Breast epithelium (tissue), 3 donors: ENCODE measurements around the gene FAM124A.

Experiments used
- POLR2A ChIP-seq: fragments of 450-650 bp; IDR thresholded peaks from one replicate; pipeline ENCODE4 v1.6.1; 2016; ENCODE audit warnings: antibody characterized with exemption, mild to moderate bottlenecking, moderate library complexity
- TF ChIP-seq, protein P1 (sequence below), 3 donors: fragments of 450-650 bp; IDR thresholded peaks; one replicate each; pipeline ENCODE4 v1.5.1; 2016 to 2017; ENCODE audit warnings: antibody characterized with exemption in 3 of 3, mild to moderate bottlenecking in 3 of 3, moderate library complexity in 3 of 3

DNA sequence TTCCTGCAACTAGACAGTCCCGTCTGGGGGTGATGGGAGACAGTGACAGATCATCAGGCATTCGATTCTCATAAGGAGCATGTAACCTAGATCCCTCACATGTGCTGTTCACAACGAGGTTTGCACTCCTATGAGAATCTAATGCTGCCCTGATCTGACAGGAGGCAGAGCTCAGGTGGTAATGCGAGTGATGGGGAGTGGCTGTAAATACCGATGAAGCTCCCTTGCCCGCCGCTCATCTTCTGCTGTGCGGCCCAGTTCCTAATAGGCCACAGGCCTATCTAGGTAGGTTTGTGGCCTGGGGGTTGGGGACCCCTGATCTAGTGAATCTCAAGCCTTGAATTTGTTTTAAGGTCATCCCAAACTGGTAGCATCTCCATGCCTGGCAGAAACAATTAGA is 27.3 kb upstream of the FAM124A start:
- TF ChIP-seq, protein P1, sequence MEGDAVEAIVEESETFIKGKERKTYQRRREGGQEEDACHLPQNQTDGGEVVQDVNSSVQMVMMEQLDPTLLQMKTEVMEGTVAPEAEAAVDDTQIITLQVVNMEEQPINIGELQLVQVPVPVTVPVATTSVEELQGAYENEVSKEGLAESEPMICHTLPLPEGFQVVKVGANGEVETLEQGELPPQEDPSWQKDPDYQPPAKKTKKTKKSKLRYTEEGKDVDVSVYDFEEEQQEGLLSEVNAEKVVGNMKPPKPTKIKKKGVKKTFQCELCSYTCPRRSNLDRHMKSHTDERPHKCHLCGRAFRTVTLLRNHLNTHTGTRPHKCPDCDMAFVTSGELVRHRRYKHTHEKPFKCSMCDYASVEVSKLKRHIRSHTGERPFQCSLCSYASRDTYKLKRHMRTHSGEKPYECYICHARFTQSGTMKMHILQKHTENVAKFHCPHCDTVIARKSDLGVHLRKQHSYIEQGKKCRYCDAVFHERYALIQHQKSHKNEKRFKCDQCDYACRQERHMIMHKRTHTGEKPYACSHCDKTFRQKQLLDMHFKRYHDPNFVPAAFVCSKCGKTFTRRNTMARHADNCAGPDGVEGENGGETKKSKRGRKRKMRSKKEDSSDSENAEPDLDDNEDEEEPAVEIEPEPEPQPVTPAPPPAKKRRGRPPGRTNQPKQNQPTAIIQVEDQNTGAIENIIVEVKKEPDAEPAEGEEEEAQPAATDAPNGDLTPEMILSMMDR (IDR thresholded peaks at IDR 0.05) = no peak
- no peak for TF ChIP-seq POLR2A
